Subcutaneous preadipocyte (primary cell): Measurements from ENCODE around the gene GPR148. TPM values are rescaled to one million over a fixed set of nuclear protein-coding genes. Genes with fewer than 3 reads are reported as not detected.

Experiments
- total RNA-seq: library from RNA; depleted of rRNA; stranded (reverse); fragments of >200 nt; gene quantifications from 2 replicates; pipeline ENCODE4 v1.2.3, GENCODE V29; 2012

GPR148 gene
- total RNA-seq, result not detected in 2 replicates

DNA sequence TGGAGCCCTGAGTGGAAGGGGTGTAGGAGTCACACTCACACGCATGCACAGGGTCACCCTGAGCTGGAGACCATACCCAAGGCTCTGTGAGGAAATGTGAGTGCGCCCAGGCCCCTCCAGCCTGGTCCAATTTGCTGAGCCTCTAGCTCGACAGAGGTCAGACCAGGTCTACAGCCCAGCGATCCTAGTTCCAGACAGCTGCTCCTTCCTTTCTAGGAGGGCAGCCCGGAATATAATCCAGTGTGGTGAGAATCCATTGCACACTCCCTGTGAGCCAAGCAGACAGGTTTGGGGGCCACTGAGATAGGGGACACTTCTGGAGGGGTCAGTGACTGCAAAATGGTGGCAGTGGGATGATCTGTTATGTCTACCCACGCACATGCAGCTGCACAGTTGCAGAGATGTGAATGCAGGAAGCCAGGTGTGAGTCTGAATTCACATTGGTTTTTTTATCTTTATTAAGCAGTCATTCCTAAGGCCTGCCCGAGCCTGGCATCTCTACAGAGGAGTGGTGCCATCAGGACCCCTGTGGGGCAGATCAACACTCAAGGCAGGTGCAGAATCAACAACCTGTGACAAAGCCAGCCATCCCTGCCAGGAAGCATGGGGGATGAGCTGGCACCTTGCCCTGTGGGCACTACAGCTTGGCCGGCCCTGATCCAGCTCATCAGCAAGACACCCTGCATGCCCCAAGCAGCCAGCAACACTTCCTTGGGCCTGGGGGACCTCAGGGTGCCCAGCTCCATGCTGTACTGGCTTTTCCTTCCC, at the start of gene GPR148:
Gene GPR148 (plus strand): TSS at position 522 of the 768 bp plus-strand sequence. CDS start 82 bp downstream, at position 604.

DNA sequence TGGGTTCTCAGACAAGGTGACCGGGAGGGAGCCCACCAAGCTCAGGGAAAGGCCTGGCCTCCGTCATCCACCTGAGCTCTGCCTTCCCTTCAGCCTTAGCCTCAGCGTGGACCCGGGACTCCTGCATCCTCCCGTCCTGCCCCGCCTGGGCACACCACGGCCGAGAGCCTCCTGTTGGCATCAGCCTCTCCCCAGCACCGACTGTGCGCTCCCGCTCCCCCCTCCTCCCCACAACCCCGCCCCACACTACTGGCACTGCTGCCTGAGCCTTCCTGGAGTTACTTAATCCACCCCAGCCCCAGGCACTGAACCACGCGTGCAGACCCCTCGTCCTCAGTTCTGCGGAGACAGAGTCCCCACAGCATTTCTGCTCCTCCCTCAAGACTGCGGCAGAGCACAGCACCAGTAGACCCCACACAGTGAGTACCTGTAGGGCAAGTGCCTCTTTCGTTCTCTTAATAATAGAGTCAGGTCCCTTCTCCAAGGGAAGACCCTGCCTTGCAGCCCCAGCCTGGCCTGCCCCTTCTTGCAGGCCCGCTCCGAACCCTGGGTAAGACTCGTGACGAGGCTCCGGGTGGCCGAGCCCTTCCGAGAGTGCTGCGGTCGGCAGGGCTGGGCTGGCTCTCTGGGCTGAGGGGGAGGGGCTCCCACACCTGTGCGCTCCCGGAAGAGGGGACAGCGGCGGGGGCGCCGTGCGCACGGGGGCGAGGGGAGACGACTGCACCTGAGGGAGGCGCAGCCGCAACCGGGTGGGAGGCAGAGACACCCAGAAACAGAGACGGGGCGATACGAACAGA, 26.6 kb downstream of the GPR148 start, which contains the start of gene AMER3:
Gene AMER3 (plus strand): TSS at position 285 of the 797 bp plus-strand sequence. CDS start 6,533 bp downstream, outside the sequence.

Other genes with a start within 250 kb of the GPR148 start
- not detected in 2 replicates for gene POTEI, start 219.7 kb upstream of the GPR148 start, total RNA-seq
- gene CFC1B, start 207.8 kb upstream of the GPR148 start, total RNA-seq, result not detected in 2 replicates
- gene CFC1, start 129.5 kb upstream of the GPR148 start, total RNA-seq, result not detected in 2 replicates
- gene POTEJ, start 117.6 kb upstream of the GPR148 start, total RNA-seq, result not detected in 2 replicates
- gene AMER3, start 26.5 kb downstream of the GPR148 start, total RNA-seq, result not detected in 2 replicates
- 0.98 and 2.9 TPM in 2 replicates for gene ARHGEF4, start 107.8 kb downstream of the GPR148 start, total RNA-seq